Measurements from ENCODE around the gene TMEM37.

TMEM37 gene

GRCh38 chr2:119433636-119434327 lies 2.1 kb downstream of the TMEM37 start:
- no peak for DNase-seq (ENCODE audit: low read depth, low spot score)

GRCh38 chr2:119434664-119435063 lies 3.0 kb downstream of the TMEM37 start:
- DNase-seq (ENCODE audit: low read depth, low spot score) = no peak

GRCh38 chr2:119435081-119435952 lies 3.7 kb downstream of the TMEM37 start:
- no peak for DNase-seq (ENCODE audit: low read depth, low spot score)

GRCh38 chr2:119435953-119436297 lies 4.3 kb downstream of the TMEM37 start:
- DNase-seq (ENCODE audit: low read depth, low spot score) = no peak

GRCh38 chr2:119436993-119437772 lies 5.5 kb downstream of the TMEM37 start:
- no peak for DNase-seq (ENCODE audit: low read depth, low spot score)

GRCh38 chr2:119438128-119438656 lies 6.5 kb downstream of the TMEM37 start:
- no peak for DNase-seq (ENCODE audit: low read depth, low spot score)

- no peak for DNase-seq (ENCODE audit: low read depth, low spot score)
Observed at GRCh38 chr2:119438726-119439284, 7.2 kb downstream of the TMEM37 start.

GRCh38 chr2:119439574-119440500 lies 8.2 kb downstream of the TMEM37 start:
- no peak for DNase-seq (ENCODE audit: low read depth, low spot score)

GRCh38 chr2:119440501-119440870 lies 8.8 kb downstream of the TMEM37 start:
- DNase-seq (ENCODE audit: low read depth, low spot score) = no peak

- DNase-seq (ENCODE audit: low read depth, low spot score) = no peak
Observed at GRCh38 chr2:119440873-119441272, 9.2 kb downstream of the TMEM37 start.

- DNase-seq (ENCODE audit: low read depth, low spot score) = no peak
Observed at GRCh38 chr2:119441376-119442225, 9.9 kb downstream of the TMEM37 start.

GRCh38 chr2:119442226-119442619 lies 10.6 kb downstream of the TMEM37 start:
- no peak for DNase-seq (ENCODE audit: low read depth, low spot score)

- DNase-seq (ENCODE audit: low read depth, low spot score) = no peak
Observed at GRCh38 chr2:119442850-119443249, 11.2 kb downstream of the TMEM37 start.

GRCh38 chr2:119446037-119446436 lies 14.4 kb downstream of the TMEM37 start:
- no peak for DNase-seq (ENCODE audit: low read depth, low spot score)

- no peak for DNase-seq (ENCODE audit: low read depth, low spot score)
Observed at GRCh38 chr2:119448427-119449141, 16.9 kb downstream of the TMEM37 start.

- DNase-seq (ENCODE audit: low read depth, low spot score) = no peak
Observed at GRCh38 chr2:119449521-119449920, 17.9 kb downstream of the TMEM37 start.

- DNase-seq (ENCODE audit: low read depth, low spot score) = no peak
Observed at GRCh38 chr2:119451336-119452050, 19.8 kb downstream of the TMEM37 start.

- DNase-seq (ENCODE audit: low read depth, low spot score) = no peak
Observed at GRCh38 chr2:119453972-119454593, 22.4 kb downstream of the TMEM37 start.
